ENCODE measurements around the gene ZC3H10.
"Not testable (repeated sequence)": the region's sequence is repeated elsewhere in the genome, so short reads cannot be mapped to it uniquely, and the experiment has no call there.

The ZC3H10 gene

GRCh38 chr12:56103066-56103711, 14.9 kb upstream of the ZC3H10 start:
- DNase-seq, result no peak

GRCh38 chr12:56103823-56104108, 14.3 kb upstream of the ZC3H10 start:
- no peak for DNase-seq

- DNase-seq, result peak; percentile 99
Observed at GRCh38 chr12:56104109-56104814, 13.8 kb upstream of the ZC3H10 start, which contains the start of gene PA2G4. Gene PA2G4, plus strand, starts transcription at chr12:56104559. Its CDS starts 179 bp downstream, at chr12:56104738.

GRCh38 chr12:56104815-56105608, 13.1 kb upstream of the ZC3H10 start:
- no peak for DNase-seq

GRCh38 chr12:56105609-56105902, 12.5 kb upstream of the ZC3H10 start:
- DNase-seq, result no peak

- no peak for DNase-seq
Observed at GRCh38 chr12:56107242-56107641, 10.8 kb upstream of the ZC3H10 start.

- no peak for DNase-seq
Observed at GRCh38 chr12:56110571-56110970, 7.5 kb upstream of the ZC3H10 start.

- DNase-seq, result no peak
Observed at GRCh38 chr12:56114084-56114483, 4.0 kb upstream of the ZC3H10 start.

- peak; percentile 19 for DNase-seq
Observed at GRCh38 chr12:56115329-56115728, 2.7 kb upstream of the ZC3H10 start.

- DNase-seq, result peak; percentile 94
Observed at GRCh38 chr12:56116267-56117081, 1.6 kb upstream of the ZC3H10 start, which contains the start of gene RPL41. Gene RPL41, plus strand, starts transcription at chr12:56116633.

GRCh38 chr12:56117082-56117706, 872 bp upstream of the ZC3H10 start:
- not testable (repeated sequence) for DNase-seq

- no peak for DNase-seq
Observed at GRCh38 chr12:56118688-56119357, 757 bp downstream of the ZC3H10 start.

- DNase-seq, result peak; percentile 94
Observed at GRCh38 chr12:56119361-56119796, 1.3 kb downstream of the ZC3H10 start.

GRCh38 chr12:56120158-56120846, 2.2 kb downstream of the ZC3H10 start:
- no peak for DNase-seq

GRCh38 chr12:56121204-56121870, 3.3 kb downstream of the ZC3H10 start:
- DNase-seq, result no peak

- DNase-seq, result no peak
Observed at GRCh38 chr12:56122637-56123036, 4.6 kb downstream of the ZC3H10 start.

GRCh38 chr12:56124133-56124532, 6.1 kb downstream of the ZC3H10 start:
- DNase-seq, result no peak

GRCh38 chr12:56126732-56127239, 8.7 kb downstream of the ZC3H10 start:
- DNase-seq, result no peak

GRCh38 chr12:56127485-56127887, 9.4 kb downstream of the ZC3H10 start:
- no peak for DNase-seq

- DNase-seq, result peak; percentile 100
Observed at GRCh38 chr12:56127888-56128669, 10.0 kb downstream of the ZC3H10 start, which contains the start of gene ESYT1. Gene ESYT1, plus strand, starts transcription at chr12:56128267. Its CDS starts 53 bp downstream, at chr12:56128320.
